Fibroblast of skin of abdomen (primary cell): ENCODE data around the gene FOXP4.
A peak's percentile ranks its signal among the peaks of the same experiment; 100 is the strongest.

Experiments used
- DNase-seq: peaks from one replicate; pipeline ENCODE4 v3.0.0-alpha.2; 2013

Gene FOXP4

GRCh38 chr6:41522780-41523548 is 23.2 kb upstream of the FOXP4 start:
- no peak for DNase-seq

GRCh38 chr6:41523915-41524633 is 22.1 kb upstream of the FOXP4 start:
- DNase-seq: no peak

- DNase-seq: no peak
Observed at GRCh38 chr6:41524634-41525011, 21.6 kb upstream of the FOXP4 start.

GRCh38 chr6:41527721-41528408 is 18.3 kb upstream of the FOXP4 start:
- peak; percentile 35 for DNase-seq

GRCh38 chr6:41528409-41528963 is 17.7 kb upstream of the FOXP4 start:
- no peak for DNase-seq

GRCh38 chr6:41529049-41529448 is 17.1 kb upstream of the FOXP4 start:
- DNase-seq: no peak

GRCh38 chr6:41529970-41530369 is 16.2 kb upstream of the FOXP4 start:
- DNase-seq: no peak

- DNase-seq: no peak
Observed at GRCh38 chr6:41530476-41530875, 15.7 kb upstream of the FOXP4 start.

- no peak for DNase-seq
Observed at GRCh38 chr6:41531016-41531415, 15.2 kb upstream of the FOXP4 start.

- DNase-seq: peak; percentile 81
Observed at GRCh38 chr6:41531591-41532582, 14.3 kb upstream of the FOXP4 start.

- DNase-seq: no peak
Observed at GRCh38 chr6:41535766-41536165, 10.4 kb upstream of the FOXP4 start.

GRCh38 chr6:41536795-41537758 is 9.1 kb upstream of the FOXP4 start:
- DNase-seq: no peak

- no peak for DNase-seq
Observed at GRCh38 chr6:41538556-41539182, 7.5 kb upstream of the FOXP4 start.

- DNase-seq: no peak
Observed at GRCh38 chr6:41539204-41539603, 7.0 kb upstream of the FOXP4 start.

GRCh38 chr6:41541364-41541763 is 4.8 kb upstream of the FOXP4 start:
- DNase-seq: no peak

- DNase-seq: no peak
Observed at GRCh38 chr6:41543087-41543486, 3.1 kb upstream of the FOXP4 start.

- DNase-seq: no peak
Observed at GRCh38 chr6:41545247-41545702, 906 bp upstream of the FOXP4 start.

GRCh38 chr6:41546475-41546865 is 289 bp downstream of the FOXP4 start:
- DNase-seq: peak; percentile 53

- peak; percentile 20 for DNase-seq
Observed at GRCh38 chr6:41546866-41547798, 951 bp downstream of the FOXP4 start.
